ENCODE results near the gene PKNOX1.

- no peak for TF ChIP-seq CTCF (IDR thresholded peaks at IDR 0.05; ENCODE audit: low read depth, low read length)
- TF ChIP-seq POLR2A (IDR thresholded peaks at IDR 0.05; ENCODE audit: extremely low read depth, insufficient read length), result no peak
- TF ChIP-seq MYC (IDR thresholded peaks at IDR 0.05; ENCODE audit: low read depth, low read length), result no peak
Observed at GRCh38 chr21:42939582-42940413, 34.6 kb upstream of the PKNOX1 start.

All from NB4 (cell line).